Nephron progenitor cell (in vitro differentiated cells): ENCODE results near the gene NKX3-2.

Experiments used
- DNase-seq: peaks from one replicate; pipeline ENCODE4 v3.0.0; 2021
- H3K27ac Mint-ChIP-seq: 2 replicates; pipeline ENCODE4 v1.8.0; 2021; ENCODE audit warnings: mild to moderate bottlenecking, moderate library complexity, mixed read lengths
- H3K27me3 Mint-ChIP-seq: 2 replicates; pipeline ENCODE4 v1.8.0; 2021; ENCODE audit warnings: mild to moderate bottlenecking, low read depth, mixed read lengths; ENCODE audit not compliant: poor library complexity
- H3K36me3 Mint-ChIP-seq: 2 replicates; pipeline ENCODE4 v1.8.0; 2021; ENCODE audit warnings: low read depth, mixed read lengths
- H3K4me1 Mint-ChIP-seq: 2 replicates; pipeline ENCODE4 v1.8.0; 2021; ENCODE audit warnings: mixed read lengths
- H3K4me3 Mint-ChIP-seq: 2 replicates; pipeline ENCODE4 v1.8.0; 2021; ENCODE audit warnings: mild to moderate bottlenecking, moderate library complexity, mixed read lengths
- H3K9me3 Mint-ChIP-seq: 2 replicates; pipeline ENCODE4 v1.8.0; 2021; ENCODE audit warnings: mild to moderate bottlenecking, moderate library complexity, mixed read lengths
- CTCF ChIP-seq: fragments of 200-600 bp; sonication (generic); IDR thresholded peaks from 2 replicates; pipeline ENCODE4 v1.5.0; 2021; ENCODE audit warnings: antibody characterized with exemption

Gene NKX3-2

GRCh38 chr4:13533670-13534343, 10.5 kb downstream of the NKX3-2 start:
- Mint-ChIP-seq H3K36me3 (peaks cover 6% of the 10 kb centered on the region), H3K27me3 (peaks cover 100% of the 10 kb centered on the region), H3K9me3 (peaks cover 19% of the 10 kb centered on the region), H3K27ac (no peak overlapping the region), H3K4me3 (no peak overlapping the region), H3K4me1 (peaks cover 27% of the 10 kb centered on the region)
- TF ChIP-seq CTCF: no peak
- DNase-seq: no peak

- Mint-ChIP-seq H3K9me3 (peaks cover 2% of the 10 kb centered on the region), H3K36me3 (no peaks in the 10 kb centered on the region), H3K4me1 (peaks cover 27% of the 10 kb centered on the region), H3K4me3 (no peak overlapping the region), H3K27me3 (peaks cover 100% of the 10 kb centered on the region), H3K27ac (no peak overlapping the region)
- no peak for TF ChIP-seq CTCF
- DNase-seq: no peak
Measured at GRCh38 chr4:13531625-13531998, 12.7 kb downstream of the NKX3-2 start.

DNA sequence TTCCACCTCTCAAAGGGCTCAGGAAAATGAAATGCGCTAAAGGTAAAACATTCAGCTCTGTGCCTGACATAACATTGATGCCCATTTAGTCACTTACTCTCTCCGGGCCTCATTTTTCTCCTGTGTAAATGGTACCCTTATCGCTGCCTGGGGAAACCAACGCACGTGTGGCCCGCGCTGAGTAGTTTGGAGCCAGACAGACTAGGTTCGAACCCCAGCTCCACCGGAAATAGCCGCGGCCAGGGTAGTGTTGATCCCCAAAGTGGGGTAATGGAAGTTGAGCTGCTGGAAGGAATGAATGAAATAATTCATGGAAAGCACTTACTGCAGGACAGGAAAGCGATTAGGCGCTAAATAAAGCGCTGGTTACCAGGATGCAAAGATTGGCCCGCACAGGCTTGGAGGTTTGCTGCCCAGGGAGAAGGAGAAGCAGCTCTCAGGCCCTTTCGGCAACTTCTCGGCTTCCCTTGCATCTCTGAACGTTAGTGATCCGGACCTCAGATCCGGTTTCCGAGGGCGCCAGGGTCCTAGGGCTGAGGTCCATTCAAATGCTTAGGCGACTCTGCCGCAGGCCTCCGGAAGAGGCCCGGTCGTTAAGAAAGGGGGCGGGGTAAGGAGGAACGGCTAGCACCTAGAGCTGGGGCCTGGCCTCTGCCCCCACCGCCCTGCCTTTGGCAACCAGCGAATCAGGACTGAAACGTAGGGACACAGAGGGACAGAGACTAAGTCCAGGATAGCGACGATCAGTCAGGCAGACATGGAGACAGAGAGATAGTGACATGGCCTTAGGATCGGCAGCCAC, 13.3 kb downstream of the NKX3-2 start:
- DNase-seq: no peak
- Mint-ChIP-seq H3K4me3 (peak overlapping the region; percentile 31), H3K27ac (no peak overlapping the region), H3K27me3 (peaks cover 100% of the 10 kb centered on the region), H3K4me1 (peaks cover 27% of the 10 kb centered on the region), H3K36me3 (no peaks in the 10 kb centered on the region), H3K9me3 (peaks cover under 1% of the 10 kb centered on the region)
- no peak for TF ChIP-seq CTCF

DNA sequence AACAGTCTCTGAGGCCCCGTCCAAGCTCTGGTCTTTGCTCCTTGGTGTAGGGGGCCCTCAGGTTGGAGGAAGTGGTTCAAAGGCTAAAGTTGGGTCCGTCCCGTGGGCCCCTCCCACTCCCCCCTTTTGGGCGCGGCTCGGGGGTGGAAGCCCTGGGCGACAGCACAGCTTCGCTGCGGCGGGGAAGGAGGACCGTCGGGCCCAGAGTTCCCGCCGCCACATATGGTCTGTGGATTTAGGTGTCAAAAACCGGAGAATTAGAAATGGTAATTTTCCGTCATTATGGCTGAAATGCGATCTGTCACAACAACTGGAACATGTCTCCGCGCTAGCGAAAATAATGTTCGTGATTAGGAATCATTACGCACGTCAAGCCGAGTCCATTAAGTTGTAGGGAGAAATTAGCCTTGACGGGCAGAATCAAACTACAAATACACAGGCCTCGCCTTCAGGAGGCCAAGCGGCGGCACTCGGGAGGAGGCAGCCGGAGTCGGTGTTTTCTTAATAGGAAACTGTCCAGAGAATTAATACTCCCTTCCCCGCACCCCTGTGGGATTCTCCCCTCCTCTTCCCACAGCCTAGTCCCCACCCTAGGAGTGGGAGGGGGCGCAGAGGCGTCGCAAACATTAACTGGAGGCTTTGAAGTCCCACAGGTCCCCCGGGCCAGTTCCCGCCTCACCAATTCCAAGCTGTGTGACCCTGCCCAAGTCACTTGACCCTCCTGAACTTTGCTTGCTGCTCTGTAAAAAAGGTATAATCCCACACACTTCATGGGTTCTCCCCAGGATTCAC, 15.0 kb downstream of the NKX3-2 start:
- H3K27ac Mint-ChIP-seq: no peak overlapping the region
- H3K4me1 Mint-ChIP-seq: peaks cover 23% of the 10 kb centered on the region
- H3K27me3 Mint-ChIP-seq: peaks cover 100% of the 10 kb centered on the region
- H3K36me3 Mint-ChIP-seq: no peaks in the 10 kb centered on the region
- H3K4me3 Mint-ChIP-seq: no peak overlapping the region
- no peak for DNase-seq
- peaks cover 17% of the 10 kb centered on the region for H3K9me3 Mint-ChIP-seq
- TF ChIP-seq CTCF: no peak

DNA sequence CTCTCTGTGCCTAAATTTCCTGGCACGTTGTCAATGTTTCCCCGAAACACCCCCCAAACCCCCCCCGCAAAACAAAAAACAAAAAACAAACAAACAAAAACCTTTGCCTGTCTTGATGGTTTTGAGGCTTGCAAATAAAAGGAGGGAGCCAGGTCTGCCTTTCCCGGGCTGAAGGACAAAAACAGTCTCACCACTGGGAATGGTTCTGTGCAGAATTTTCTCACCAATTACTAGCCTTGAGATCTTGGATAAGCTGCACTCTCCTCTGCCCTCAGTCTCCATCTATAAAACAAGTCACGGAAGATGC, 15.5 kb downstream of the NKX3-2 start:
- Mint-ChIP-seq H3K27me3 (peaks cover 100% of the 10 kb centered on the region), H3K36me3 (no peaks in the 10 kb centered on the region), H3K9me3 (peaks cover 22% of the 10 kb centered on the region), H3K27ac (peak overlapping the region; percentile 71), H3K4me3 (no peak overlapping the region), H3K4me1 (peaks cover 19% of the 10 kb centered on the region)
- DNase-seq: no peak
- no peak for TF ChIP-seq CTCF
